Pulmonary artery endothelial cell (primary cell): ENCODE data around the gene APMAP. TPM values are rescaled to one million over a fixed set of nuclear protein-coding genes. Genes with fewer than 3 reads are reported as not detected.

Source experiments
- DNase-seq: peaks from one replicate; pipeline ENCODE4 v3.0.0-alpha.2; 2011; ENCODE audit warnings: low read depth, low spot score
- total RNA-seq: library from RNA; depleted of rRNA; stranded (reverse); fragments of >200 nt; gene quantifications from 2 replicates; pipeline ENCODE4 v1.2.3, GENCODE V29; 2014

Gene APMAP
- total RNA-seq, 1 donor from 2014 or later, result 134 TPM

- DNase-seq, result no peak
Observed at GRCh38 chr20:24990810-24991252, 1.7 kb downstream of the APMAP start.

DNA sequence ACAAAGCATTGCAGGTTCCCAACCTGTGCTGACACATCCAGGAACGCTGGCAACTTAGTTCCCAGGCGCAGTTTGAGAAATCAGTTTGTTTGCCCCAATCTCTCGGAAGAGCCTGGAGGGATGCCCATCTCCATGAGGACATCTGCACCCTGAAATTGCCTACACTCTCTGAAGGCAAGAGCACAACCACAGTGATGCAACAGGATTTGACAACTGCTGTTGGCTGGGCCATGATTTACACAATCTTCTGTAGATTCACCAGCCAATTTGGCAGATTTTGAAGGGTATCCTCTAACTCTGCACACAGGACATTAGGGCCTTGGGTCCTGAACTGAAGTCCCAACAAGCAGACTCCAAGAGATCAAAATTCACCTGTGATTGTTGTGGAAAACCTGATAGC is 3.4 kb downstream of the APMAP start:
- no peak for DNase-seq

DNA sequence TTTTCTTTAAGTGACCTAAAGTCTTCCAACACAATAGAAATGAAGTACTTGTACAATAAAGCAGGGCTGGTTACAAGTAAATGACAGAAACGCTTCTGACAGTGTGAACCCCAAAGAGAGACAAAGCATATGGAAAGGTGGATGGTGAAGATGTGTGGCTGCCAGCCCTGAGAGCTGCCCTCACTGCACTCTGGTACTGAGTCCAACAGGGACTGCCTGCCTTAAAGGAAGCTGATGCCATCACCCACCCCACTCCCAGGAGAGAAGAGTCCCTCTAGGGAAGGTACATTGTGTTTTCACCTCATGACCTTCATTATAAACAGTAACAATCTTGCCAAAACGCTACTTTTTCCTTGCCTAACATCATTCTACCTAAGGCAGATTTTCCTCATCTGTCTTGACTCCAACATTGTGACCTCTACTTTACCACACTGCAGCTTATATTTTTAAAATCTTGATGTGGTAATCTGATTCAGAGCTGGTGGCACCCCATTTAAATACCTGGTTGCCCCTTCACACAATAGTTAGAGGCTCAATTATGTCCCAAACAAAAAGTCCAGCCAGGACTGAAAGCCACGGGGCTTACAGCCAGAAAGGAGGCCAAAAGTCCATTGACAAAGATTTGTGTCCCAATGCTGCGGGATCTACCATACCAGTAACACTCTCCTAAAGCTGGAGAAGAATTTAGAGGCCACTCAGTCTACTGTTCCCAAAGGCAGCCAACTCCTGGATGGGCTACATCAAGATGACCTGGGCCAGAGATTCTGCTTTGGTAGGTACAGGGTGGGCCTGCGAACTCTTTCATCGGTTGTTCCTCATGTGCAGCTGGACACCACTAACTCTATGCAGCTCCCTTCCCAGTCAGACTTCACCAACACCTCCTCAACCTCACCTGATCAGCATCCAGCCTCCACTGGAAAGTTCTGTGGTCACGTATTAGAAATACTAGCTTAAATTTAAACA is 4.4 kb downstream of the APMAP start:
- DNase-seq, result no peak

DNA sequence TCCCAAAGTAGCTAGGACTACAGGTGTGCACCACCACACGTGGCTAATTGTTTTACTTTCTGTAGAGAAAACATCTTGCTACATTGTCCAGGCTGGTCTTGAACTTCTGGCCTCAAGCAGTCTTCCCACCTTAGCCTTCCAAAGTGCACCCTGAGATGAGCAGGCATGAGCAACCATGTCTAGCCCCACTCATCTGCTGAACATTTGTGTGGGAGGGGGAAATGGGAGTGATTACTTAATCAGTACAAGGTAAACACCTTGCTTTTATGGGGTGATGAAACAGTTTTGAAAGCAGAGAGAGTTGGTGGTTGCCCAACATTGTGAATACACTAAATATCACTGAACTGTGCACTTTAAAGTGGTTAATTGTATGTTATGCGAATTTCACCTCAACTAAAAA is 5.3 kb downstream of the APMAP start:
- DNase-seq, result no peak

DNA sequence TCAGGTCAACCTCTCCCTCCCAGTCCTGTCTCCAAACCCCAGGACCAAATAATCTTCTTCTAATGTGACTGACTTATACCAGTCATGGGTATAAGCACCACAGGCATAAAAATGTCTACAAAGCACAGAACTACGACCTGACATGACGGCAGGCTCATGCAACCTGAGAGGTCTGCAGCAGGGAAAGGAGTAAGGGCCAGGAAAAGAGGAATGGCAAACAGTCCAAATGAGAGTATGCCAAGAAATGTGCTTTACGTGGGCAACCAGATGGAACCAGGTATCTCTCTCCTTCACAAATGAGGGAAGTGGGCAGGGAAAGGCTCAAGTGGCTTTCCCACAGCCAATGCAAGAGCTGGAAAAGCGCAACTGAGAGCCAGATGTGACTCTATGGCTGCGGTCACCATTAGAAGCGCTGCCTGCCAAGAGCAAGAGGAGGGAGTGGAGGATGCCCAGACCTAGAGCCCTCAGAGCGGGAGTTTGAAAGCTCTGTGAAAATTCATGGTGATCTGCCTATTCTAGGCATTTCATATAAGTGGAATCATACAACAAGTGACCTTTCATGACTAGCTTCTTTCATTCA is 6.0 kb downstream of the APMAP start:
- DNase-seq, result no peak

DNA sequence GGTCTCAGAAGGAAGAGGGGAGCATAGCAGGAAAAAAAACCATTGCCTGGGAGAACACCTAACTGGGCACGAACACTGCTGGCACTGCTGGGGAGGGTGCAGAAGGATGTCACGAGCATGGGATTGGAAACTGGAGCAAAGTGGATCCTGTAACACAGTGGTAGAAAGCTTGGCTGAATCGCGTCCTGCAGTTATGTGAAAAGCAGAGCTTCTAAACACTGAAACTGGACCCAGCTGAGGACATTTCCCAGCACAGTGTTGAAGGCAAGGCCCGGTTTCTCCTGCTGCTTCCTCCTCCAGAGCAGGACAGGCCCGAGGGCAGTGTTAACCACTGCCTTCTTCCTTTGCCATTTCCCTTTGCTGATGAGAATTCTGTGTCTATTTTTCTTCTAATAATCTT is 6.7 kb downstream of the APMAP start:
- DNase-seq, result no peak

DNA sequence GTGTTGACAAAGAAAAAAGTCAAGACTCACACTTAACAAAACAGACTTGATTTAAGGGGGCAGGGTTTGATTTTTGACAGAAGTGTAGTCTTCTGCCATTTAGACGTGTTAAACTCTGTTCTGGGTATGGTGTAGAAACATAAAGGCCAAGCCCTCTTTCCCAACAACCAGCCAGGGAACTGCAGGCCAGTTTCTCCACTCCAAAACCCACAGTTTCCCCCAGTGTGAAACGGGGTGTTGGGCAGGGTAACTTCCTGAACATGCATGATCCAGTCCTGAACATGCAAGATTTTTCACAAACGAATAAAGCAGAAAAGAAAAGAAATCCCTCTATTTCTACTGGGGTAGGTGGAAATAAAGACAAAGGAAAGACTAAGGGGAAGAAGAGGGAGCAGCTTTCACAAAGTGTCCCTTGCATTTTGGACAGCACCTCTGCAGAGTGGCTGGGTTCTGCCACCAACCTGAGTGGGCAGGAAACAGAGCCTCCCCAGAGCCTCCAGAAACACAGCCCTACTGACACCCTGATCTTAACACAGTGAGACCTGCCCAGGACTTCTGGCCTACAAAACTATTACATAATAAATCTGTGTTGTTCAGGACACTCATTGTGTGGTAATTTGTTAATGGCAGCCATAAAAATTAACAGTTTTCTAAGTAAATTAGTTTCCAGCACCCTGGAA is 7.5 kb downstream of the APMAP start:
- DNase-seq, result no peak

GRCh38 chr20:24983896-24984295 is 8.7 kb downstream of the APMAP start:
- DNase-seq, result no peak

DNA sequence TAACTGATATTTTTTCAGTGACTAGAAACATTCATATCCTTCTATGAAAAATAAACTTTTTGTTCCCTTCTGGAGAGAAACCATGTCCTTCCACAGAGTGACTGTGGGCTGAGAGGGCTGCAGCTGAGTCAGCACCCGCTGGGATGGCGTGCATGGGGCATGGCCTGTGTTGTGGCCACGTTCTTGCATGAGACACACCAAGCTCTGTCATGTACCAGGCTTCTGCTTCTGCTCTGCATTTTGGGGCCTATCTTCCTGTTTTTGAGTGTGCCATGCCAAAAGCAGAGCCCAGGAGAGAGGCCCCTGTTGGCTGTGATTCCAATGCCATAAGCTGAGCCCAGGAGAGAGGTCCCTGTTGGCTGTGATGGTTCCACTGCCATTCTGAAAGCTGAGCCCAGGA is 10.8 kb downstream of the APMAP start:
- DNase-seq, result no peak

GRCh38 chr20:24981282-24981681 is 11.3 kb downstream of the APMAP start:
- DNase-seq, result no peak

GRCh38 chr20:24980291-24981053 is 12.1 kb downstream of the APMAP start:
- DNase-seq, result no peak

DNA sequence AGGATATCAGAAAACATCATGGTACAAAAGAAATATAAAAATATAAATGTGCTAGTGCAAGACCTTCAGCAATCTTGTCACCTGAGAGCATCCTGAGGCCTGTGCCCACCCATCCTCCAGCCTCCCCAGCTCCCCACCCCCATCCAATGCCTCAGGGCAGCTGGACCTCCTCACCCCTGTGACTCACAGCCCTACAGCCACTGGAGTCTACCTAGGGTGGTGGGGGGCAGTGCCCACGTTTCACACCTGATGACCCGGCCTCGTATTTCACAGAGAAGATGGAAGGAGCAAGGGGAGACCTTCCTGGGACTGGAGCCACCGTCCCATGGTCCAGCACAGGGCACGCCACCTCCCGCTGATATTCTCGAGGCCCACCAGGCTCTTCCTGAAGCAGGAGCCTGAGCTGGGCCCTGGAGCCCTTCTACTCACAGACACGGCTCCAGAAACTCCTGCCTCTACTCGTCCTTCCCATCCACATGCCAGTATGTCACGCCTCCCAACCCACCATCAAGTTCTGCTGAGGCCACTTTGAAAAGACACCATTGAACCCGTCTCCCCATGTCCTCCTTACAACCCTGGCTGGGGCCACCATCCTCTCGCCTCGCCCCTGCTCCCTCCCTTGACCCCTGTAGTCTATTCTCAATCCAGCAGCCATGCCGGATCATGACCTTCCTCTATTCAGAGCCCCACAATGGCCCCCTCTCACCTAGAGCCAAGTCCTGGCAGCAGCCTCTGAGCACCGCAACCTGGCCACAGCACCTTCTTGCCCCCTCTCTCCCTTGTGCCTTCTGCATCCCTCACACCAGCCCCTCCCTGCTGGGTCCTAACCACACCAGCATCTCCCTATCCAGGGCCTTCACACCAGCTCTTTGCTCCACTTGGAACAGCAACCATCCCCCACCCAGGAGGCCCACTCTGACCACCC is 13.3 kb downstream of the APMAP start:
- no peak for DNase-seq

DNA sequence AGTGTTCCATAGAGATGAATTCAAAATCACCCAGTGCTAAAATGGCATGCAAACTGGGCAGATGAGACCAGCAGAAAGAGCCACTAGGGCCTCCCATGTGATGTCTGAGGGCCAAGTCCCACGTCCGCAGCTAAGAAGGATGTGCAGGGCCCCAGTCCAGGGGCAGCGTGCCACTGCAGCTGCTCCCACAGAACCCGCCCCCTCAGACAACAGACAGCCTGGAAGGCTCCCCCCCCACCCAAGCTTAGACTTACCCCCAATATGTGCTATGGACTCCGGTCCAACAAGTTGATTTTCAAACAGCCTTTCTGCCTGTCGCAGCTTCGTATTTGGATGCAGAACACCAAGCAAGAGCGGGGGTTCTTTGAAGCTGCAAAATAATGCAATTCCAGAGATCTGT is 14.0 kb downstream of the APMAP start:
- DNase-seq, result no peak

- no peak for DNase-seq
Observed at GRCh38 chr20:24977797-24978196, 14.8 kb downstream of the APMAP start.

DNA sequence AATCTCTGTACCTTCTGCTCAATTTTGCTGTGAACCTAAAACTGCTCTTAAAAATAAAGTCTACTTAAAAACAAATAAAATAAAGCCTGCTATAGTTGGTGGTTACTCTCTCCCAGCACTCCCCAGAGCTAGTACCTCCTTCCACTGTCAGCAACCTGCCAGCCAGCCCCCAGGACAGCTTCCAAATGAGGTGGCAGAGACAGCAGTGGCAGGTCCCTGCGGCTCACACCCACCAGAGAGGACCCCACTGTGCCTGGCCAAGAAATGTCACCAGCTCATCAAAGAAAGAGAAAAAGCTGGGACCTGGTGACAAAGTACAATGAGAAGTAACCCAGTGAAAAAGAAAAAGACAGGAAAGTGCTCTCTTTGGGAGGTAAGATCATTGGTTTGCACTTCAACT is 15.2 kb downstream of the APMAP start:
- no peak for DNase-seq

DNA sequence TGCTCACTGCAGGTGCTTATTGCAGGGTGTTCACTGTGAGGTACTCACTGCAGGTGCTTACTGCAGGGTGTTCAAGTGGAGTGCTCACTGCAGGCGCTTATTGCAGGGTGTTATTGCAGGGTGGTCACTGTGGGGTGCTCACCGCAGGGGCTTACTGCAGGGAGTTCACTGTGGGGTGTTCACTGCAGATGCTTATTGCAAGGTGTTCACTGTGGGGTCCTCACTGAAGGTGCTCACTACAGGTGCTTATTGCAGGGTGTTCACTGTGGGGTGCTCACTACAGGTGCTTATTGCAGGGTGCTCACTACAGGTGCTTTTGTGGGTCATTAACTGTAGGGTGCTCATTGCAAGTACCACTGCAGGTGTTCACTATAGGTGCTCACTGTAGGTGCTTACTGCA is 20.2 kb downstream of the APMAP start:
- DNase-seq, result no peak

DNA sequence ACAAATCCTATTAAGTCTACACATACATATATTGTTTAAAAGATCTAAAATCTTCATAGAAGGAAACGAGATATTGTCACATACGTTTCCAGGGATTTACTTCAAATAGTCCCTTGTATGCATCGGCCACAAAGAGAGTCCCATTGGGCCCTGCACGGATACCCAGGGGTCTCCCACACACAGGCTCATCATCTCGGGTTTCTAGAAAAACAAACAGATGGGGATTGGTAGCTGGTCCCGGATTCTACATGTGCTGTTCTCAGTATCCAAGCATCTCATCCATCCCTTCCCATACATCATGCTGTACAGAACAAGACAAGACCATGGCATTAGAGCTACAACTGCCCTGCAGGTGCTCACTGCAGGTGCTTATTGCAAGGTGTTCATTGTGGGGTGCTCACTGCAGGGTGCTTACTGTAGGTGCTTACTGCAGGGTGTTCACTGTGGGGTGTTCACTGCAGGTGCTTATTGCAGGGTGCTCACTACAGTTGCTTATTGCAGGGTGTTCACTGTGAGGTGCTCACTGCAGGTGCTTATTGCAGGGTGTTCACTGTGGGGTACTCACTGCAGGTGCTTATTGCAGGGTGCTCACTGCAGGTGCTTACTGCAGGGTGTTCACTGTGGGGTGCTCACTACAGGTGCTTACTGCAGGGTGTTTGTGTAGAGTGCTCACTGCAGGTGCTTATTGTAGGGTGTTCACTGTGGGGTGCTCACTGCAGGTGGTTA is 21.0 kb downstream of the APMAP start:
- DNase-seq, result no peak

DNA sequence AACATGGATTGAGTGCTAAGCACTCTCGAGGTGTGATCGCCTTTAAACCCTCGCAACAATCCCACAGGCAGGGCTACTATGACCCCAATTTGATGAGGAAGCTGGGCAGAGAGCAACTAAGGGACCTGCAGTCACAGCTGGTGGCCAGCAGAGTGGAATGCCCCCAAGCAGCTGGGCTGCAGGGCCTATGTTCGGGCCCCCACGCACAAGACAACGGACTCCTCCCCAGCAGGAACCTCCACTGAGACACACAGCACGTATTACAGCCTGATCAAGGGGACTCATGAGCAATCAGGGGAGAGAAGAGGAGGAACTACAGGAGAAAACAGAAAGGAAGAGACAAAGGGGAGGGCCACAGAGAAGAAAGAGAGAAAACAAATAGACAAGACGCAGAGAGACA is 21.8 kb downstream of the APMAP start:
- DNase-seq, result no peak

GRCh38 chr20:24970030-24970553 is 22.5 kb downstream of the APMAP start:
- no peak for DNase-seq
